Activated CD4-positive, alpha-beta T cell treated with anti-CD3 and anti-CD28 coated beads for 48 hours (primary cell): ENCODE results near the gene PLCB1.
"Not testable (repeated sequence)": the region's sequence is repeated elsewhere in the genome, so short reads cannot be mapped to it uniquely, and the experiment has no call there.

Experiments used
- DNase-seq: peaks from one replicate; pipeline ENCODE4 v3.0.0-alpha.2; 2020

PLCB1 gene

DNA sequence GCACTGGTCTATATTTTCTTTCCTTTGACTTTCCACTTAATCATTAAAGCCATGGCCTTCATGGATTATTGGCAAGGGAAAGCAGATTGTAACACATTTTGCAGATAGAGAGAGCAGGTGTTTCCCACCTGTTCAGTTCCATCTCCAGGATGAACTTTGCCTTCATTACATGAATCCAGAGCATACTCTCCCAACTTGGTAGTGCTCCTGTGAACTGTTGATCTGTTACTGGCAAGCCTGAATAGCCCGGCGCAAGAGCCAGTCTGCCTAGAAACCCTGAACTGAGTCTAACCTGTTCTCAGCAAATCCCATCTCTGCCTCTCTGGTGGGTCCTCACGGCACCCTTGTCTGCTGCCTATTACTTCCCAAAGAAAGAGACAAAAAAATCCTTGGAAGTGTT lies 210.3 kb downstream of the PLCB1 start:
- DNase-seq, result no peak

- no peak for DNase-seq
Observed at GRCh38 chr20:8344106-8344505, 212.0 kb downstream of the PLCB1 start.

DNA sequence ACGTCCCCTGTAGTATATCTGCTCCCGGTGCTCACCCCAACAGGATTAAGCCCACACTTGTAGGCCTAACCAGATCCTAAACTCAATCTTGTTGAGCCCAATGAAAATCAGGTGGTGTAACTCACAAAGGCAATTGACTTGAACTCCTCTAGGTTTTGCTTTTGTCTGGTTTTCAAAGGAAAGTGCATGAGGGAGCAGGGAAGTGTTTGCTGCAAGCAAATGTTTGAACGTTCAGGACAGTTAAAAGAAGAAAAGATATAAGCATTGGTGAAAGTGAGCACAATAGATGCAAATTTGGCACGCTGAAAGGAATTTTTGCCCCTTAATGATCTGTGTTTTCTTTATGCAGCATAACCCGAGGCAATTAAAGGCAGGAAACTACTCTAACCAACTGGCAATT lies 212.6 kb downstream of the PLCB1 start:
- DNase-seq, result no peak

- no peak for DNase-seq
Observed at GRCh38 chr20:8346700-8347270, 214.7 kb downstream of the PLCB1 start.

GRCh38 chr20:8350225-8350624 lies 218.2 kb downstream of the PLCB1 start:
- DNase-seq, result not testable (repeated sequence)

- no peak for DNase-seq
Observed at GRCh38 chr20:8352486-8352885, 220.4 kb downstream of the PLCB1 start.

- DNase-seq, result no peak
Observed at GRCh38 chr20:8353512-8353911, 221.4 kb downstream of the PLCB1 start.

DNA sequence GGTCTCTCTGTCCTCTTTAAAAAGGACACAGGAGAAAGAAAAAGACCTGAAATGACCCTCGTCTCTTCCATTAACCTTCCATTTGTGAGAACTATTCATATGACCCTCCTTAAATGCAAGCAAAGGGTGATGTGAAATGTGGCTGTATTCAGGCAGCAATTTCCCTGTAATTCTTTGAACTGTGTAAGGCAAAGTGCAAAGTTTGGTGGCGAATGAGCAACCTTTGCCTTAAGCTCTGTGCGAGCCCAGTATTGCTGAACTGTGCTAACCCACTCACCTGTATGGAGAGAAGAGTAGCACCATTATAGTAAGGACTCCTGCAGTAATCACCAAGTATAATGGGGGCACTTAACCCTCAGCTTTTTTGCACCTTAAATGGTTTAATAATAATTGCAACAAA lies 223.4 kb downstream of the PLCB1 start:
- DNase-seq, result no peak

DNA sequence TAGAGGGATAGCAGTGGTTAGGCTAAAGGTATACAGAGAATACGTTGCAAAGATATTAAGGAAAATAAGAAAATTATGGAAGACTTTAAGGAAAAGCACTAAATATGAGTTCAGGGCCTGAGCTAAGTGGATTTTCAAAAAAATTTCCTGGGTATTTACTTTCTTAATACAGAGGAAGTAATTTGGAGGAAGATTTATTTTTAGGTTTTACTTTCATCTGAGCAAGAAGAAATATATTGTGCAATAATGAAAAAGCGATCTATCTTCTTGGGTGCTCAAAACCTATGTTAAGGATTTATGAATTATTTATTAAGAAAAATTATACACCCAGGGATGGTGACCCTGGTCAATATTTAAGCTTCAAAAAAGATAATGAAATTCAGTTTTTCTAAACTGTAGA lies 224.7 kb downstream of the PLCB1 start:
- no peak for DNase-seq

- DNase-seq, result no peak
Observed at GRCh38 chr20:8357703-8358102, 225.6 kb downstream of the PLCB1 start.

DNA sequence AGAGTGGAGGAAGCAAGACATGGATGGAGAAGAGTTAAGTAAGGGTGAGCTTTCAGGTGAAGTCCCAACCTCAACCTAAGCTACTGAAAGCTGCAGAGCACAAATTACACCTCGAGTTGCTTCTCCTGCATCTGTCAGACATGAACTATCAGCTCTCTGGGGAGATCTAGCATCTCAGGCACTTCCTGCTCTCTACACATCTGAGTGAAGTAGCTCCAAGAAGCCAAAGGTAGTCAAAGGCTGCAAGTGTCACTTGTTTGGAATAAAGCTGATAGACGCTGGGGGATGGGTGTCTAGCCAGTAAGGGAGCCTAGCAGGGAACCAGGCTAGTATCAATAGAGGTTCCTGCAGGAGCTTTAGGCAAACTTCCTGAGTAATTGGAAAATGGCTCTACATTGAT lies 228.0 kb downstream of the PLCB1 start:
- DNase-seq, result no peak

DNA sequence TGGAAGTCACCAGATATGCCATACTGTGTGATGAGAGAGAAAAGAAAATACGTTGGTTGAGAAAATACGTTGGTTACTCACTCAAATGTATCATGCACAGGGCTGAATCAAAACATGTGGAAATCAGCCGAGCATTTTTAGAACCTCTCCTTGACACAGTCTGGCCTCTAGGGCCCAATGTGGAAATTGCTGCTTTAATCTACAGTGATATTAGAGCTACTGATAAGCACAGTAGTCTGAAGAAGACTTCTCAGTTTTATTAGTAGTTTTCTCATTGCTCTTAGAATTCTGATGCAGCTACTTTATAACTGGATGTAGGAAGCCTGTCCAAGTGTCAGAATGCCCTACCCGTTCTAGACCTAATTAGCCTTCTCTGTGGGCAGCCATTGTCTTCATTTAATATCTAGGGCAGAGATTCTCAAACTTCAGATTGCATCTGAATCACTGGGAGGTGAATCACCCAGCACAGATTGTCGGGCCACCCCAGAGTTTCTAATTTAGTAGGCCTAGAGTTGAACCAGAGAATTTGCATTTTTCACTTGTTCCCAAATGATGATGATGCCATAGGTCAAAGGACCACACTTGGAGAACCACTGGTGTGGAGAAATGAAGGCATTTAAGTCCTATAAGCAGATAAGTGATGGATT lies 229.1 kb downstream of the PLCB1 start:
- DNase-seq, result peak; percentile 27

DNA sequence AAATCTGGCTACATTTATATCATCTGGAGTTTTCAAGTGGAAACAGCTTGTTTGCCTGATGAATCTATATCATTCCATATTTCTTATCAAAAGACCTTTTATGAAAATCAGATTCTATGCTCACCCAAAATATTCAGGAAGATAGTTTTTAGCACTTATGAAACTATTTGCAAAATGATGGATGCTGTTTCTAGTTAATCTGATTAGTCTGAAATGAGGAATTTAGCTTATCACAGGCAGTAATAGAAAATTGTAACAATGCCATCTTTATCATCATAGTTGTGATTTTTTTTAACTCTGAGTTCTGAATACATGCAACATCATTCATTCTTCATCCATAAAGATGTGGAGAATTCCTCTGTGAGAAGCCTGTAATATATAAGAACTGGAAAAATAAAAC lies 229.7 kb downstream of the PLCB1 start:
- no peak for DNase-seq

- DNase-seq, result no peak
Observed at GRCh38 chr20:8362457-8362856, 230.4 kb downstream of the PLCB1 start.

DNA sequence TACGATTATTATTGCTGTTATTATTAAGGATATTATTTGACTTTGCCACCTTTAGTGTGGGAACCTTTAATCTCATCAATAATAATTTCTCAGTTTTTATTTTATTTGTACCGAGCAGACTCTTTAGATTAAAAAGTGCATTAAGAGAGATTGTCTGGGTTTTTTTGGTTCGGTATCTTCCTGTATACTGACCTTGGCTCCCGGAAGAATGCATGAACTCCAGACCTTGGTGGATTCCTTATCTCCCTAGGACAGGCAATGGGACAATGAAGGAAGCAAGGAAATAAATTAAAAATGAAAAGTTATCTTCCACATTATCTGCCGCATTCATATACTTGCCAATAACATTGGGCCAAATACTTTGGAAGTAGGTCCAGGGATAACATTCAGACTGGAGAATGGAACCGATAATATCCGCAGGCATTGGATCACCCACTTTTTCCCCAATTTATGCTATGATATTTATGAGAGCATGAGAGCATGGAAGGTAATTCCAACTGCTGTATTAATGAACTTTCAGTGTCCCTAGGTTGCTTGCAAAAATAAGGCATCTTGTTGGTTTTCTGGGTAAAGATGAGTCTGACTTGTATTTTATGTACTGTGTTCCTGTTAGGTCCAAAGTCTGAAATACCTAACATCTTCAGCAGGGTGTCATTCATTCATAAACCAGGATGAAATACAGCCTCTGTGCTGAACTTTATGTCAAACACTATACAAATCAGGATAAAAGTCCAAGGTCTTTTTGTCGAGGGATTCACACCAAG lies 232.1 kb downstream of the PLCB1 start:
- DNase-seq, result no peak

DNA sequence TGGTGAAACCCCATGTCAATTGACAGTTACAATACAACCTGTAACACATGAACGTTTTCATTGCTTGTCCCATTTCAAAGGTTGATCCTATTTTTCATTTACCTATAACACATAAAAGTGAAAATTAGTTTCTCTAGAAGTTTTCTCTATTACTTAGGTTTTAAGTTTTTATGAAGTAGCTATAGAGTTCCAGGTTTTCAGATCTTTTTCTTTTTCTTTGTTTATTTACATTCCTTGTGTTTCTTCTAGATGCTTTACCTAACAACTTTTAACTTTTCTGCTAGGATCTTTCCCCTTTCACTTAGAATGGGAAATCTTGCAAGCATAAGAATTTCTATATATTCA lies 232.6 kb downstream of the PLCB1 start:
- no peak for DNase-seq

GRCh38 chr20:8365634-8366033 lies 233.6 kb downstream of the PLCB1 start:
- DNase-seq, result no peak

DNA sequence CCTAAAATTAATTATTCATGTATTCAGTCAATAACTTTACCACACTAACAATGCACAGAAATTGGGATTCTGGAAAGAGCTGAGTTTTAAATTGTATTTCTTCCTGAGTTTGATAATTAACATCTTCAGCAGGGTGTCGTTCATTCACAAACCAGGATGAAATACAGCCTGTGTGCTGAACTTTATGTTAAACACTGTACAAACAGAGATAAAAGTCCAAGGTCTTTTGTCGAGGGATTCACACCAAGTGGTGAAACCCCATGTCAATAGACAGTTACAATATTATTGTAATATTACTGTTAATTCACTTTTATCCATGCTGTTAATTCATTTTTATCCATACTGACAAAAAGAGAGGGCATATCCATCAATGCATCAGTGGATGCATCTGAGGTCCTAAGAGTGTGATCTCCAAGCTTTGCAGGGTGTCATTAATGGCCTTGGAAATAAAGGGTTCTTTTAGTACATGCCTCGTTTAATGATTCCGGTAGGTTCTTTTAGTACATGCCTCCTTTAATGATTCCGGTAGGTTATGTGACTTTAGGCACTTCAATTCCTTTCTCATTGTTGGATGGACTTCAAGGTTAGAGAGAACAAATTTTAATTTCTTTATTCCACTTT lies 234.3 kb downstream of the PLCB1 start:
- no peak for DNase-seq

- no peak for DNase-seq
Observed at GRCh38 chr20:8367689-8368088, 235.6 kb downstream of the PLCB1 start.

- DNase-seq, result no peak
Observed at GRCh38 chr20:8368670-8369069, 236.6 kb downstream of the PLCB1 start.

DNA sequence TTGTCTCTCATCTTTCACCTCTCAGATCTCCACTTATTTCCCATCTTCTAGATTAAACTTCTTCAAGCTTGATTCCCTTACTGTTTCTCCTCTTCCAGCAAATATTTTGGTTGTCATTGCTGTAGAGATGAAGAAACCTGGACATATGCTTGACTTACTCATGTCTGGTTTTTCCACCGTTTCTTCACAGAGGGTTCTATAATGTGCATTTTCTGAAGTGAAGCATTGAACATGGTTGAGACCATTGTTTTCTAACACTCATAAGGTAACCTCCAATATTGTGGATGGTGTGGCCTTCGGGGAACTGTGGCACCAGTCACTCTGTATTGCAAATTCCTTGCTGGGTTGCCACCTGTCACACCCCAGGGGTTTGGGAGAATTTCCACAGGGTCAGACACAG lies 237.2 kb downstream of the PLCB1 start:
- no peak for DNase-seq

GRCh38 chr20:8370774-8371173 lies 238.7 kb downstream of the PLCB1 start:
- DNase-seq, result no peak

- DNase-seq, result no peak
Observed at GRCh38 chr20:8372824-8373380, 240.8 kb downstream of the PLCB1 start.

DNA sequence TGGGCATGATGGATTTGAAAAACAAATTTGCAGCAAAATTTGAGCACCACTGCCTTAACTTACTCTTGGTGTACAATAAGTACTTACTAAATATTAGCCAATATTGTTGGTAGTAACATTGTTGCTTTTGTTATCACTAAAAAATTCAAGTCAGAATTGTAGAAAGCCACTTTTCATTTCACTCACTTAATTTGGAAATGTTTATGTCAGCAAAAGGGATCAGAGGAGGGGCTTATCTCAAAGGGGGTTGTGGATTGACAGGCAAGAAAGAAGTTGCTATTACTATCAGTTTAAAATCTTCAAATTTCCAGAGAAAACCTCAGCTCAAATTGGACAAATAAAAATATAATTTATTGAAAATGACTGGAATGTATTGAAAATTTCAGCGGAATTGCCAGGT lies 241.5 kb downstream of the PLCB1 start:
- DNase-seq, result no peak
